Measurements from ENCODE around the gene PTPN2. TPM values are rescaled to one million over a fixed set of nuclear protein-coding genes. Genes with fewer than 3 reads are reported as not detected.

The PTPN2 gene
- total RNA-seq, 2 experiments from 2014 or later: 54.9 to 69.7 TPM

GRCh38 chr18:12908706-12909105 lies 24.7 kb upstream of the PTPN2 start:
- no peak for DNase-seq (ENCODE audit: low spot score)
- no peaks in the 10 kb centered on the region for H4K20me1 ChIP-seq (ENCODE audit: insufficient read depth, low read length)
- H3K9me3 ChIP-seq (ENCODE audit: low read length): 0 out of 2 replicates have a peak, but pooled peaks cover under 1% of the 10 kb centered on the region
- H3K4me2 ChIP-seq (ENCODE audit: low read length): no peak overlapping the region
- H3K79me2 ChIP-seq (ENCODE audit: insufficient read depth, low read depth, low read length): no peaks in the 10 kb centered on the region
- BruUV-seq (replicated peaks): no TSS peak
- no peaks in the 10 kb centered on the region for H3K36me3 ChIP-seq (ENCODE audit: insufficient read depth, low read length)
- no peak overlapping the region for H3K4me3 ChIP-seq (ENCODE audit: low read depth, low read length, poor library complexity, severe bottlenecking)
- no peaks in the 10 kb centered on the region for H3K4me1 ChIP-seq (ENCODE audit: insufficient read depth, low read length, poor library complexity, severe bottlenecking)
- H2AFZ ChIP-seq (ENCODE audit: low read length): no peak overlapping the region
- H3K9me2 ChIP-seq (ENCODE audit: insufficient read depth, low read length): no peaks in the 10 kb centered on the region
- ChIA-PET POLR2A (interaction anchor here (1.5 kb wide), 1 partner anchor 9 kb away, joined by 5 read pairs; no protein-coding TSS in a partner anchor), CTCF (ENCODE audit: unreplicated experiment) (no interaction called here)
- TF ChIP-seq EZH2phosphoT487 (IDR thresholded peaks at IDR 0.05; ENCODE audit: borderline replicate concordance, low read depth, low read length): no peak
- TF ChIP-seq, protein P1, sequence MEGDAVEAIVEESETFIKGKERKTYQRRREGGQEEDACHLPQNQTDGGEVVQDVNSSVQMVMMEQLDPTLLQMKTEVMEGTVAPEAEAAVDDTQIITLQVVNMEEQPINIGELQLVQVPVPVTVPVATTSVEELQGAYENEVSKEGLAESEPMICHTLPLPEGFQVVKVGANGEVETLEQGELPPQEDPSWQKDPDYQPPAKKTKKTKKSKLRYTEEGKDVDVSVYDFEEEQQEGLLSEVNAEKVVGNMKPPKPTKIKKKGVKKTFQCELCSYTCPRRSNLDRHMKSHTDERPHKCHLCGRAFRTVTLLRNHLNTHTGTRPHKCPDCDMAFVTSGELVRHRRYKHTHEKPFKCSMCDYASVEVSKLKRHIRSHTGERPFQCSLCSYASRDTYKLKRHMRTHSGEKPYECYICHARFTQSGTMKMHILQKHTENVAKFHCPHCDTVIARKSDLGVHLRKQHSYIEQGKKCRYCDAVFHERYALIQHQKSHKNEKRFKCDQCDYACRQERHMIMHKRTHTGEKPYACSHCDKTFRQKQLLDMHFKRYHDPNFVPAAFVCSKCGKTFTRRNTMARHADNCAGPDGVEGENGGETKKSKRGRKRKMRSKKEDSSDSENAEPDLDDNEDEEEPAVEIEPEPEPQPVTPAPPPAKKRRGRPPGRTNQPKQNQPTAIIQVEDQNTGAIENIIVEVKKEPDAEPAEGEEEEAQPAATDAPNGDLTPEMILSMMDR (conservative IDR thresholded peaks at IDR 0.05; ENCODE audit: low read length): no peak
- no peak overlapping the region for H3K27ac ChIP-seq (ENCODE audit: low read depth, low read length, poor library complexity, severe bottlenecking)
- intact Hi-C loops (cut with micrococcal nuclease; ENCODE audit: unreplicated experiment): no loop called here

GRCh38 chr18:12907258-12907925 lies 23.4 kb upstream of the PTPN2 start:
- BruUV-seq (replicated peaks): no TSS peak
- H3K36me3 ChIP-seq (ENCODE audit: insufficient read depth, low read length): no peaks in the 10 kb centered on the region
- no peaks in the 10 kb centered on the region for H4K20me1 ChIP-seq (ENCODE audit: insufficient read depth, low read length)
- no peaks in the 10 kb centered on the region for H3K79me2 ChIP-seq (ENCODE audit: insufficient read depth, low read depth, low read length)
- no peaks in the 10 kb centered on the region for H3K9me3 ChIP-seq (ENCODE audit: low read length)
- CTCF ChIA-PET (ENCODE audit: unreplicated experiment): no interaction called here
- POLR2A ChIA-PET: interaction anchor here (1.5 kb wide), 1 partner anchor 11 kb away, joined by 5 read pairs; no protein-coding TSS in a partner anchor
- no peaks in the 10 kb centered on the region for H3K9me2 ChIP-seq (ENCODE audit: insufficient read depth, low read length)
- H2AFZ ChIP-seq (ENCODE audit: low read length): no peak overlapping the region
- H3K4me1 ChIP-seq (ENCODE audit: insufficient read depth, low read length, poor library complexity, severe bottlenecking): no peaks in the 10 kb centered on the region
- no peak for TF ChIP-seq EZH2phosphoT487 (IDR thresholded peaks at IDR 0.05; ENCODE audit: borderline replicate concordance, low read depth, low read length)
- TF ChIP-seq, protein P1 (conservative IDR thresholded peaks at IDR 0.05; ENCODE audit: low read length): no peak
- intact Hi-C loops (cut with micrococcal nuclease; ENCODE audit: unreplicated experiment): no loop called here
- H3K4me3 ChIP-seq (ENCODE audit: low read depth, low read length, poor library complexity, severe bottlenecking): no peak overlapping the region
- no peak overlapping the region for H3K4me2 ChIP-seq (ENCODE audit: low read length)
- no peak for DNase-seq (ENCODE audit: low spot score)
- no peak overlapping the region for H3K27ac ChIP-seq (ENCODE audit: low read depth, low read length, poor library complexity, severe bottlenecking)

GRCh38 chr18:12906773-12907172 lies 22.7 kb upstream of the PTPN2 start:
- Histone ChIP-seq H2AFZ (ENCODE audit: low read length) (no peak overlapping the region), H3K9me3 (ENCODE audit: low read length) (no peaks in the 10 kb centered on the region), H3K4me2 (ENCODE audit: low read length) (no peak overlapping the region), H3K9me2 (ENCODE audit: insufficient read depth, low read length) (no peaks in the 10 kb centered on the region), H4K20me1 (ENCODE audit: insufficient read depth, low read length) (no peaks in the 10 kb centered on the region), H3K27ac (ENCODE audit: low read depth, low read length, poor library complexity, severe bottlenecking) (no peak overlapping the region), H3K79me2 (ENCODE audit: insufficient read depth, low read depth, low read length) (no peaks in the 10 kb centered on the region), H3K36me3 (ENCODE audit: insufficient read depth, low read length) (no peaks in the 10 kb centered on the region), H3K4me1 (ENCODE audit: insufficient read depth, low read length, poor library complexity, severe bottlenecking) (no peaks in the 10 kb centered on the region), H3K4me3 (ENCODE audit: low read depth, low read length, poor library complexity, severe bottlenecking) (no peak overlapping the region)
- intact Hi-C loops (cut with micrococcal nuclease; ENCODE audit: unreplicated experiment): no loop called here
- ChIA-PET CTCF (ENCODE audit: unreplicated experiment) (no interaction called here), POLR2A (no interaction called here)
- no TSS peak for BruUV-seq (replicated peaks)
- no peak for TF ChIP-seq EZH2phosphoT487 (IDR thresholded peaks at IDR 0.05; ENCODE audit: borderline replicate concordance, low read depth, low read length)
- TF ChIP-seq, protein P1 (conservative IDR thresholded peaks at IDR 0.05; ENCODE audit: low read length): no peak
- no peak for DNase-seq (ENCODE audit: low spot score)
